Keratinocyte (primary cell): ENCODE measurements around the gene ADAMTS6. TPM values are rescaled to one million over a fixed set of nuclear protein-coding genes. Genes with fewer than 3 reads are reported as not detected.

Experiments used
- DNase-seq: peaks from one replicate; pipeline ENCODE4 v3.0.0-alpha.2; 2011; ENCODE audit warnings: low read depth, missing footprints, low spot score
- FAIRE-seq: peaks from 2 replicates; lab custom pipeline; 2011; peaks lifted over from hg19 to GRCh38; lab: Jason Lieb, UNC
- H2AFZ ChIP-seq: 2 replicates; pipeline ENCODE4 v1.6.0; 2012; ENCODE audit warnings: low read length, control low read depth, inconsistent platforms; ENCODE audit not compliant: control insufficient read depth
- H3K27ac ChIP-seq: 2 replicates; pipeline ENCODE4 v1.5.1; 2011; ENCODE audit warnings: low read length; ENCODE audit not compliant: control insufficient read depth, insufficient read depth
- H3K27me3 ChIP-seq: 3 replicates; pipeline ENCODE4 v1.6.0; 2011; ENCODE audit warnings: low read length; ENCODE audit not compliant: control insufficient read depth, insufficient read depth; ENCODE audit errors: extremely low read depth
- H3K36me3 ChIP-seq, 2 experiments: 2 replicates in 1 of 2; 3 replicates in 1 of 2; pipeline ENCODE4 v1.5.1; 2011; ENCODE audit warnings: low read length in 2 of 2, mild to moderate bottlenecking in 1 of 2; ENCODE audit not compliant: control insufficient read depth in 2 of 2, insufficient read depth in 2 of 2; ENCODE audit errors: extremely low read depth in 1 of 2
- H3K4me1 ChIP-seq: 3 replicates; pipeline ENCODE4 v1.5.1; 2011; ENCODE audit warnings: low read length; ENCODE audit not compliant: control insufficient read depth, insufficient read depth; ENCODE audit errors: extremely low read depth
- H3K4me2 ChIP-seq: 3 replicates; pipeline ENCODE4 v1.6.0; 2011; ENCODE audit warnings: low read depth, low read length; ENCODE audit not compliant: control insufficient read depth, insufficient read depth; ENCODE audit errors: extremely low read depth
- H3K4me3 ChIP-seq, 3 experiments: fragments of 200-600 bp in 1 of 3; sonication (generic) in 1 of 3; 2 replicates in 2 of 3; 3 replicates in 1 of 3; pipeline ENCODE4 v1.5.1; 2011 to 2016; ENCODE audit warnings: low read length in 3 of 3, mild to moderate bottlenecking in 3 of 3, control low read depth in 2 of 3, inconsistent platforms in 1 of 3, low read depth in 1 of 3, mixed read lengths in 1 of 3, mixed run types in 1 of 3, moderate library complexity in 1 of 3; ENCODE audit not compliant: control insufficient read depth in 2 of 3, insufficient read depth in 2 of 3; ENCODE audit errors: extremely low read depth in 1 of 3
- H3K79me2 ChIP-seq: 2 replicates; pipeline ENCODE4 v1.6.0; 2012; ENCODE audit warnings: low read length; ENCODE audit not compliant: control insufficient read depth, insufficient read depth
- H3K9ac ChIP-seq: 3 replicates; pipeline ENCODE4 v1.6.0; 2011; ENCODE audit warnings: low read length; ENCODE audit not compliant: control insufficient read depth, insufficient read depth; ENCODE audit errors: extremely low read depth
- H3K9me1 ChIP-seq: 3 replicates; pipeline ENCODE4 v1.6.0; 2011; ENCODE audit warnings: low read length; ENCODE audit not compliant: control insufficient read depth, insufficient read depth; ENCODE audit errors: extremely low read depth
- H3K9me3 ChIP-seq: 2 replicates; pipeline ENCODE4 v1.5.1; 2012; ENCODE audit warnings: low read depth, low read length; ENCODE audit not compliant: control insufficient read depth
- H4K20me1 ChIP-seq: 3 replicates; pipeline ENCODE4 v1.6.0; 2011; ENCODE audit warnings: low read length; ENCODE audit not compliant: control insufficient read depth, insufficient read depth; ENCODE audit errors: extremely low read depth
- CTCF ChIP-seq, 3 experiments: IDR thresholded peaks in 1 of 3; conservative IDR thresholded peaks in 1 of 3; optimal IDR thresholded peaks in 1 of 3; 2 replicates in 2 of 3; 3 replicates in 1 of 3; pipeline versions ENCODE3 to v1.5.1; 2011; ENCODE audit warnings: low read length in 3 of 3, mild to moderate bottlenecking in 3 of 3, moderate library complexity in 2 of 3, control low read depth in 1 of 3, inconsistent platforms in 1 of 3; ENCODE audit not compliant: insufficient read depth in 2 of 3; ENCODE audit errors: extremely low read depth in 1 of 3
- EZH2 ChIP-seq: IDR thresholded peaks from one replicate; pipeline ENCODE4 v1.6.1; 2012; ENCODE audit warnings: inconsistent platforms, mild to moderate bottlenecking, low read length, moderate library complexity
- dilution Hi-C: fragments of 300-500 bp; cut with MboI; formaldehyde crosslinking; loops from one replicate; pipeline ENCODE4 v1.7.0; 2020; ENCODE audit warnings: low sequenced_read_pairs; ENCODE audit not compliant: extremely low pct_ligation_motif_present
- polyA plus RNA-seq, 5 experiments: library from polyadenylated mRNA; depleted of rRNA in 3 of 5; stranded (reverse) in 3 of 5; stranded (forward) in 1 of 5; unstranded in 1 of 5; fragments of >200 nt; gene quantifications; 1 replicate in 1 of 5; 2 replicates in 3 of 5; 3 replicates in 1 of 5; pipeline versions ENCODE4 v1.2.1 to v1.2.3, GENCODE V29; 2011 to 2012; ENCODE audit warnings: missing spikeins in 2 of 5, low read depth in 1 of 5, low replicate concordance in 1 of 5

ADAMTS6 gene
- polyA plus RNA-seq, 1 donor (not counting 4 experiments of a cell fraction or from before 2014, with no cell fraction given): 10.9 TPM

GRCh38 chr5:65128226-65128625 lies 353.5 kb downstream of the ADAMTS6 start:
- TF ChIP-seq EZH2 (no peak), CTCF (optimal IDR thresholded peaks at IDR 0.05 in 1 of 3, IDR thresholded peaks at IDR 0.05 in 1 of 3, conservative IDR thresholded peaks at IDR 0.05 in 1 of 3; ENCODE audit: extremely low read depth in 1 of 3, insufficient read depth in 2 of 3, low read length in 3 of 3) (no peak)
- no peaks in the 10 kb centered on the region for H3K9me3 ChIP-seq
- peak overlapping the region; percentile 32 for H2AFZ ChIP-seq
- H3K4me2 ChIP-seq: no peak overlapping the region
- FAIRE-seq (no peak), DNase-seq (no peak)
- no peaks in the 10 kb centered on the region for H3K9me1 ChIP-seq
- H3K36me3 ChIP-seq: no peaks in the 10 kb centered on the region
- no peak overlapping the region for H3K4me3 ChIP-seq
- H3K27me3 ChIP-seq: no peaks in the 10 kb centered on the region
- H3K79me2 ChIP-seq: no peaks in the 10 kb centered on the region
- dilution Hi-C loops: no loop called here
- no peaks in the 10 kb centered on the region for H3K4me1 ChIP-seq
- H3K9ac ChIP-seq: no peak overlapping the region
- no peaks in the 10 kb centered on the region for H4K20me1 ChIP-seq
- no peak overlapping the region for H3K27ac ChIP-seq

DNA sequence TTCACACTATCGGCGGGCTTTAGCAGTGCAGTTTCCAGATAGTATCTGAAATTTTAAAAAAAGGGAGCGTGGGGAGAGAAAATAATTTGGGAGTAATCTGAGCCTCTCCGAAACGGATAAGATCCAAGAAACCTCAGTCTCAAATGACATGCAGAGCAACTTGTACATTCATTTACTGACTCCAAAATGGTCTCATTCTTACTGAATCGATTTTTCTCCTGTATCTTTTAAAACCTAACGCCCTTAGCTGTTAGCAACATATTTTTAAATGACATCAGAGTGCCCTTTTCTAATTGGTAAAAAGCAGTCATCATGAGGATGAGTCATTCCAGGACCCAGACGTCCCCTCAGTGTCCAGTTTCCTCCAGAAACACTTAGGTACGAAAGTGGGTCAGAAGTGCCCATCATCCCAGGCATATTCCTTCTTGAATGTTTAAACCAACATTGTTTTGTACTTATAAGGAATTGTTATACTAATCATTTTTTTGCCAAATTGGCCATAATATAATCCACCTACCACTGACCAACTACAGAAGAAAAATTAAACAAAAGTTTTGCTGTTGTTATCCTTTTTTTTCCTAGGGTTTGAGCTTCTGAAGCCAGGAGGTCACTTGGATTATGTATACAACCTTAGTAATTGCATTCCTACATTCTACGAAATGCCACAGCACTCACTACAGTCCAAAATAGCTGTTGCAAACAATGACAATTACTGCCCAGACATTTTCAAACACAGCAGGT lies 354.4 kb downstream of the ADAMTS6 start:
- no peak overlapping the region for H3K4me2 ChIP-seq
- H4K20me1 ChIP-seq: no peaks in the 10 kb centered on the region
- no peak overlapping the region for H3K27ac ChIP-seq
- H3K9me3 ChIP-seq: no peaks in the 10 kb centered on the region
- no peaks in the 10 kb centered on the region for H3K27me3 ChIP-seq
- no peak for DNase-seq
- no peak for FAIRE-seq
- H3K9ac ChIP-seq: no peak overlapping the region
- TF ChIP-seq CTCF (optimal IDR thresholded peaks at IDR 0.05 in 1 of 3, IDR thresholded peaks at IDR 0.05 in 1 of 3, conservative IDR thresholded peaks at IDR 0.05 in 1 of 3; ENCODE audit: extremely low read depth in 1 of 3, insufficient read depth in 2 of 3, low read length in 3 of 3) (no peak), EZH2 (no peak)
- no peaks in the 10 kb centered on the region for H3K79me2 ChIP-seq
- no peaks in the 10 kb centered on the region for H3K9me1 ChIP-seq
- H3K4me3 ChIP-seq: no peak overlapping the region
- no peak overlapping the region for H2AFZ ChIP-seq
- H3K36me3 ChIP-seq: no peaks in the 10 kb centered on the region
- dilution Hi-C loops: no loop called here
- no peaks in the 10 kb centered on the region for H3K4me1 ChIP-seq
